ENCODE measurements around the gene ATRNL1. TPM values are rescaled to one million over a fixed set of nuclear protein-coding genes. Genes with fewer than 3 reads are reported as not detected.

ATRNL1 gene, protein sequence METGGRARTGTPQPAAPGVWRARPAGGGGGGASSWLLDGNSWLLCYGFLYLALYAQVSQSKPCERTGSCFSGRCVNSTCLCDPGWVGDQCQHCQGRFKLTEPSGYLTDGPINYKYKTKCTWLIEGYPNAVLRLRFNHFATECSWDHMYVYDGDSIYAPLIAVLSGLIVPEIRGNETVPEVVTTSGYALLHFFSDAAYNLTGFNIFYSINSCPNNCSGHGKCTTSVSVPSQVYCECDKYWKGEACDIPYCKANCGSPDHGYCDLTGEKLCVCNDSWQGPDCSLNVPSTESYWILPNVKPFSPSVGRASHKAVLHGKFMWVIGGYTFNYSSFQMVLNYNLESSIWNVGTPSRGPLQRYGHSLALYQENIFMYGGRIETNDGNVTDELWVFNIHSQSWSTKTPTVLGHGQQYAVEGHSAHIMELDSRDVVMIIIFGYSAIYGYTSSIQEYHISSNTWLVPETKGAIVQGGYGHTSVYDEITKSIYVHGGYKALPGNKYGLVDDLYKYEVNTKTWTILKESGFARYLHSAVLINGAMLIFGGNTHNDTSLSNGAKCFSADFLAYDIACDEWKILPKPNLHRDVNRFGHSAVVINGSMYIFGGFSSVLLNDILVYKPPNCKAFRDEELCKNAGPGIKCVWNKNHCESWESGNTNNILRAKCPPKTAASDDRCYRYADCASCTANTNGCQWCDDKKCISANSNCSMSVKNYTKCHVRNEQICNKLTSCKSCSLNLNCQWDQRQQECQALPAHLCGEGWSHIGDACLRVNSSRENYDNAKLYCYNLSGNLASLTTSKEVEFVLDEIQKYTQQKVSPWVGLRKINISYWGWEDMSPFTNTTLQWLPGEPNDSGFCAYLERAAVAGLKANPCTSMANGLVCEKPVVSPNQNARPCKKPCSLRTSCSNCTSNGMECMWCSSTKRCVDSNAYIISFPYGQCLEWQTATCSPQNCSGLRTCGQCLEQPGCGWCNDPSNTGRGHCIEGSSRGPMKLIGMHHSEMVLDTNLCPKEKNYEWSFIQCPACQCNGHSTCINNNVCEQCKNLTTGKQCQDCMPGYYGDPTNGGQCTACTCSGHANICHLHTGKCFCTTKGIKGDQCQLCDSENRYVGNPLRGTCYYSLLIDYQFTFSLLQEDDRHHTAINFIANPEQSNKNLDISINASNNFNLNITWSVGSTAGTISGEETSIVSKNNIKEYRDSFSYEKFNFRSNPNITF (N-terminal part only)
- 0.10 to 0.23 TPM (median 0.17 TPM) in 5 replicates for total RNA-seq (2022; extraction: Qiagen RNA extraction)

GRCh38 chr10:115093286-115093775, at the start of gene ATRNL1:
Gene ATRNL1, plus strand, starts transcription at chr10:115093365. Its CDS starts 386 bp downstream, at chr10:115093751.

Other genes with a start within 250 kb of the ATRNL1 start
- gene TRUB1, start 155.2 kb upstream of the ATRNL1 start, total RNA-seq (2022; extraction: Qiagen RNA extraction): 12.9 to 15.0 TPM (median 14.1 TPM) in 5 replicates